Astrocyte (in vitro differentiated cells and primary cell): Measurements from ENCODE around the gene SERPINE2.

Experiments used
- EZH2 ChIP-seq: IDR thresholded peaks from 2 replicates; pipeline ENCODE4 v1.6.1; 2012; ENCODE audit warnings: mild to moderate bottlenecking, low read length, inconsistent platforms; ENCODE audit not compliant: insufficient read depth
- TF ChIP-seq, protein P1 (sequence below): IDR thresholded peaks from 2 replicates; pipeline ENCODE4 v1.5.1; 2011; ENCODE audit warnings: low read depth, mild to moderate bottlenecking, inconsistent platforms, low read length, moderate library complexity; ENCODE audit not compliant: insufficient read depth

DNA sequence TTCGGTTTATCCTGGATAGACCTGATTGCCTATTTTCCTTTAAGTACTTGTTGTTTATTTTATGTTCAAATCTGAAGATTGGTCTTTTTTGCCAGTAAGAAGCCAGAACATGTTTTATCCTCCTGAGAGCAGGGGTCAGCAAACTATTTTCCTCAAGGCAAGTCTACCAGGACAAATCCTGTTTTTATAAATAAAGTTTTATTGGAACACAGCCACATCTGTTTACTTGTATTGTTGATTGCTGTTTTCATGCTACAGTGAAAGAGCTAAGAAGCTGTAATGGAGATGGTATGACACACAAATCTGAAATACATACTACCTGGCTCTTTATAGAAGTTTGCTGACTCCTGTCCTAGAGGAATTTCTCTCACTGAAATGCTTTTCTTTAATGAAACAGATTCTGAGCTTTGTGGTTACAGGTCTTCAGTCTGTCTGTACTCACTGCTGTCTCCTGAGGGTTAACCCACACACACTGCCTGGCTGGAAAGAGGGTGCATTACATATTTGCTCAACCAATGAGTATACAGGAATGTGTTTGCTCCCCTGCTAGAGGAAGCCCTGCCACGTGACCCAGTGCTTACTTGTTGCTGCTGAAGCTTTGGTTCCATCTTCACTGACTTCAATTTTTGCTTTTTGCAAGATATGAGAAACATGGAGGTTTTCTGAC lies 59.2 kb downstream of the SERPINE2 start:
- TF ChIP-seq, protein P1, sequence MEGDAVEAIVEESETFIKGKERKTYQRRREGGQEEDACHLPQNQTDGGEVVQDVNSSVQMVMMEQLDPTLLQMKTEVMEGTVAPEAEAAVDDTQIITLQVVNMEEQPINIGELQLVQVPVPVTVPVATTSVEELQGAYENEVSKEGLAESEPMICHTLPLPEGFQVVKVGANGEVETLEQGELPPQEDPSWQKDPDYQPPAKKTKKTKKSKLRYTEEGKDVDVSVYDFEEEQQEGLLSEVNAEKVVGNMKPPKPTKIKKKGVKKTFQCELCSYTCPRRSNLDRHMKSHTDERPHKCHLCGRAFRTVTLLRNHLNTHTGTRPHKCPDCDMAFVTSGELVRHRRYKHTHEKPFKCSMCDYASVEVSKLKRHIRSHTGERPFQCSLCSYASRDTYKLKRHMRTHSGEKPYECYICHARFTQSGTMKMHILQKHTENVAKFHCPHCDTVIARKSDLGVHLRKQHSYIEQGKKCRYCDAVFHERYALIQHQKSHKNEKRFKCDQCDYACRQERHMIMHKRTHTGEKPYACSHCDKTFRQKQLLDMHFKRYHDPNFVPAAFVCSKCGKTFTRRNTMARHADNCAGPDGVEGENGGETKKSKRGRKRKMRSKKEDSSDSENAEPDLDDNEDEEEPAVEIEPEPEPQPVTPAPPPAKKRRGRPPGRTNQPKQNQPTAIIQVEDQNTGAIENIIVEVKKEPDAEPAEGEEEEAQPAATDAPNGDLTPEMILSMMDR, result no peak
- no peak for TF ChIP-seq EZH2
